Measurements from ENCODE around the gene C1QTNF6.
"Not testable (repeated sequence)": the region's sequence is repeated elsewhere in the genome, so short reads cannot be mapped to it uniquely, and the experiment has no call there.

DNA sequence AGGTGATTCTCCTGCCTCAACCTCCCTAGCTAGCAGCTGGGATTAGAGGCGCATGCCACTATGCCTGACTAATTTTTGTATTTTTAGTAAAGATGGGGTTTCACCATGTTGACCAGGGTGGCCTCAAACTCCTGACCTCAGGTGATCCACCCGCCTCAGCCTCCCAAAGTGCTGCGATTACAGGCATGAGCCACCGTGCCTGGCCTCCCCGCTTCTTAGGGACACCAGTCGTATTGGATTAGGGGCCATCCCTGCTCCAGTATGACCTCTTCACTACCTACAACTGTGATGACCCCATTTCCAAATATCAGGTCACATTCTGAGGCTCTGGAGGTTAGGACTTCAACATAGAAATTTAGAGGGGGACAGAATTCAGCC lies 13.4 kb upstream of the C1QTNF6 start:
- TF ChIP-seq, protein P1, sequence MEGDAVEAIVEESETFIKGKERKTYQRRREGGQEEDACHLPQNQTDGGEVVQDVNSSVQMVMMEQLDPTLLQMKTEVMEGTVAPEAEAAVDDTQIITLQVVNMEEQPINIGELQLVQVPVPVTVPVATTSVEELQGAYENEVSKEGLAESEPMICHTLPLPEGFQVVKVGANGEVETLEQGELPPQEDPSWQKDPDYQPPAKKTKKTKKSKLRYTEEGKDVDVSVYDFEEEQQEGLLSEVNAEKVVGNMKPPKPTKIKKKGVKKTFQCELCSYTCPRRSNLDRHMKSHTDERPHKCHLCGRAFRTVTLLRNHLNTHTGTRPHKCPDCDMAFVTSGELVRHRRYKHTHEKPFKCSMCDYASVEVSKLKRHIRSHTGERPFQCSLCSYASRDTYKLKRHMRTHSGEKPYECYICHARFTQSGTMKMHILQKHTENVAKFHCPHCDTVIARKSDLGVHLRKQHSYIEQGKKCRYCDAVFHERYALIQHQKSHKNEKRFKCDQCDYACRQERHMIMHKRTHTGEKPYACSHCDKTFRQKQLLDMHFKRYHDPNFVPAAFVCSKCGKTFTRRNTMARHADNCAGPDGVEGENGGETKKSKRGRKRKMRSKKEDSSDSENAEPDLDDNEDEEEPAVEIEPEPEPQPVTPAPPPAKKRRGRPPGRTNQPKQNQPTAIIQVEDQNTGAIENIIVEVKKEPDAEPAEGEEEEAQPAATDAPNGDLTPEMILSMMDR (IDR thresholded peaks at IDR 0.05; ENCODE audit: low read depth, low read length, missing input control) = not testable (repeated sequence)
- not testable (repeated sequence) for TF ChIP-seq GABPA (IDR thresholded peaks at IDR 0.05 in 1 of 2, conservative IDR thresholded peaks at IDR 0.05 in 1 of 2); RAD21 (IDR thresholded peaks at IDR 0.05); EGR1 (IDR thresholded peaks at IDR 0.05; ENCODE audit: low read depth in 2 of 2); JUND (IDR thresholded peaks at IDR 0.05); REST (IDR thresholded peaks at IDR 0.05); ATF3 (IDR thresholded peaks at IDR 0.05); TAF1 (conservative IDR thresholded peaks at IDR 0.05); SP1 (IDR thresholded peaks at IDR 0.05); YY1 (IDR thresholded peaks at IDR 0.05); FOXA1 (IDR thresholded peaks at IDR 0.05); RXRA (IDR thresholded peaks at IDR 0.05)
- TF ChIP-seq, protein P2, sequence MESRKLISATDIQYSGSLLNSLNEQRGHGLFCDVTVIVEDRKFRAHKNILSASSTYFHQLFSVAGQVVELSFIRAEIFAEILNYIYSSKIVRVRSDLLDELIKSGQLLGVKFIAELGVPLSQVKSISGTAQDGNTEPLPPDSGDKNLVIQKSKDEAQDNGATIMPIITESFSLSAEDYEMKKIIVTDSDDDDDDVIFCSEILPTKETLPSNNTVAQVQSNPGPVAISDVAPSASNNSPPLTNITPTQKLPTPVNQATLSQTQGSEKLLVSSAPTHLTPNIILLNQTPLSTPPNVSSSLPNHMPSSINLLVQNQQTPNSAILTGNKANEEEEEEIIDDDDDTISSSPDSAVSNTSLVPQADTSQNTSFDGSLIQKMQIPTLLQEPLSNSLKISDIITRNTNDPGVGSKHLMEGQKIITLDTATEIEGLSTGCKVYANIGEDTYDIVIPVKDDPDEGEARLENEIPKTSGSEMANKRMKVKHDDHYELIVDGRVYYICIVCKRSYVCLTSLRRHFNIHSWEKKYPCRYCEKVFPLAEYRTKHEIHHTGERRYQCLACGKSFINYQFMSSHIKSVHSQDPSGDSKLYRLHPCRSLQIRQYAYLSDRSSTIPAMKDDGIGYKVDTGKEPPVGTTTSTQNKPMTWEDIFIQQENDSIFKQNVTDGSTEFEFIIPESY (IDR thresholded peaks at IDR 0.05) = not testable (repeated sequence)
- TF ChIP-seq, protein P3, sequence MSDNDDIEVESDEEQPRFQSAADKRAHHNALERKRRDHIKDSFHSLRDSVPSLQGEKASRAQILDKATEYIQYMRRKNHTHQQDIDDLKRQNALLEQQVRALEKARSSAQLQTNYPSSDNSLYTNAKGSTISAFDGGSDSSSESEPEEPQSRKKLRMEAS (IDR thresholded peaks at IDR 0.05) = not testable (repeated sequence)
